ENCODE results near the gene CGN. TPM values are rescaled to one million over a fixed set of nuclear protein-coding genes. Genes with fewer than 3 reads are reported as not detected.

The CGN gene
- total RNA-seq, 1 donor from 2014 or later: not detected

DNA sequence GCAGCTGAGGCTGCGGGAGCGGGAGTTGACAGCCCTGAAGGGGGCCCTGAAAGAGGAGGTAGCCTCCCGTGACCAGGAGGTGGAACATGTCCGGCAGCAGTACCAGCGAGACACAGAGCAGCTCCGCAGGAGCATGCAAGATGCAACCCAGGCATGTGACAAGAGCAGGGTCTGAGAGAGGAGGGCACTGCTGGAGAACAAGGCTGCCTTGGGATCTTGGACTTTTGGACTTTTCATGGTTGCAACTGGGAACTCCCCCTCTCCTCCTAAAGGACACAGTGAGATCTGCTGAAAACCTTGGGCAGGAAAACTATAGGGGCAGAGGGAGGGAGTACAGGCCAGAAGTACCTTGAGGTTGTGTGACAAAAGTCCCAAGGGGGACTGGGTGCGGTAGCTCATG lies 13.5 kb downstream of the CGN start:
- no peak for DNase-seq (ENCODE audit: low read depth)

- no peak for DNase-seq (ENCODE audit: low read depth)
Measured at GRCh38 chr1:151526735-151527525, 15.7 kb downstream of the CGN start.

DNA sequence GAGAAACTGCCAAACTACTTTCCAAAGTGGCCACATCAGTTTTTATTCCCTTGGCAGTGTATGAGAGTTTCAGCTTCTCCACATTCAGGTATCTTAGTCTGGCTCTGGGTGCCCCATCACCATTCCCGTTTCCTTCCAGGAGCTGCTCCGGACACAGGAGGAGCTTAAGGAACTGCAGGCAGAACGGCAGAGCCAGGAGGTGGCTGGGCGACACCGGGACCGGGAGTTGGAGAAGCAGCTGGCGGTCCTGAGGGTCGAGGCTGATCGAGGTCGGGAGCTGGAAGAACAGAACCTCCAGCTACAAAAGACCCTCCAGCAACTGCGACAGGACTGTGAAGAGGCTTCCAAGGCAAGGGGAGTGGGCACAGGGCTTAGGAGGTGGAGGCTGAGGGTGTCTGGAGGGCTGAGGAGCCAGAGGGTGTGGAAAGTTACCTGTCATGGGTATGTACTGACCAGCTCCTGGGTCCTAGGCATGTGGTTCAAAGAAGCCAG lies 18.1 kb downstream of the CGN start:
- no peak for DNase-seq (ENCODE audit: low read depth)

DNA sequence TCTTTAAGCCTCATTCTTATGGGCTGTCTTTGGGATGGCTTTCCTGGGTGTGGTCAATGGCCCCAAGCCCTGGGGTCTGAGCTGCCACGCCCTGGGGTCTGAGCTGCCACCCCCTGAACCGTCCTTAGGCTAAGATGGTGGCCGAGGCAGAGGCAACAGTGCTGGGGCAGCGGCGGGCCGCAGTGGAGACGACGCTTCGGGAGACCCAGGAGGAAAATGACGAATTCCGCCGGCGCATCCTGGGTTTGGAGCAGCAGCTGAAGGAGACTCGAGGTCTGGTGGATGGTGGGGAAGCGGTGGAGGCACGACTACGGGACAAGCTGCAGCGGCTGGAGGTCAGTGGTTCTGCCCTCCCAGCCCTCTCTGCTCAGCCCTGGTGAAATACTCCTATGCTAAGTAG lies 18.6 kb downstream of the CGN start:
- DNase-seq (ENCODE audit: low read depth): no peak

GRCh38 chr1:151530461-151530860 lies 19.3 kb downstream of the CGN start:
- no peak for DNase-seq (ENCODE audit: low read depth)

GRCh38 chr1:151533870-151534269 lies 22.7 kb downstream of the CGN start:
- DNase-seq (ENCODE audit: low read depth): no peak

GRCh38 chr1:151534662-151535278 lies 23.6 kb downstream of the CGN start:
- peak; percentile 79 for DNase-seq (ENCODE audit: low read depth)

GRCh38 chr1:151535326-151536271 lies 24.4 kb downstream of the CGN start:
- DNase-seq (ENCODE audit: low read depth): no peak

- no peak for DNase-seq (ENCODE audit: low read depth)
Measured at GRCh38 chr1:151536499-151536898, 25.3 kb downstream of the CGN start.

GRCh38 chr1:151537112-151537511 lies 25.9 kb downstream of the CGN start:
- peak; percentile 77 for DNase-seq (ENCODE audit: low read depth)

- DNase-seq (ENCODE audit: low read depth): peak; percentile 98
Measured at GRCh38 chr1:151539321-151540020, 28.3 kb downstream of the CGN start.

GRCh38 chr1:151540021-151540981 lies 29.1 kb downstream of the CGN start, which contains the start of gene TUFT1:
TSS of gene TUFT1 (plus strand) at chr1:151540309. CDS start at chr1:151540367, 58 bp downstream.
- peak; percentile 94 for DNase-seq (ENCODE audit: low read depth)

DNA sequence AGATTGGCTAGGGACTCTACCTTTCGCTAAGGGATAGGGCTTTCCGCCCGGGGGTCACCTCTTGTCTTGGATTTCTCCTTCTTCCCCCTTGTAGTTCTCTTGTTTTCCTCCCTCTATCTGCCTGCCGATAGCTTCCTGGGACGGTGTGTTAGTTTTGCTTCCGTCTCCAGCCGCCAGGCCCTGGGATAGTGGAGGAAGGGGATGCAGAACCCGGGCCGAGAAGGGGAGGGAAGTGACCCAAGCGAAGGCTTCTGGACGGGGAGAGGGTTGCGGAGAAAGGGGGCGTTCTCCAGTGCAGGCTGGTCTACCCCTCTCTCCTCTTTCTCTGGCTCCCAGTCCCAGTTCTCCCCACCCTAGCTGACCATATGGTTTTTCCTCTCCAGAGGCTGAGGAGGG lies 29.8 kb downstream of the CGN start:
- DNase-seq (ENCODE audit: low read depth): peak; percentile 31

DNA sequence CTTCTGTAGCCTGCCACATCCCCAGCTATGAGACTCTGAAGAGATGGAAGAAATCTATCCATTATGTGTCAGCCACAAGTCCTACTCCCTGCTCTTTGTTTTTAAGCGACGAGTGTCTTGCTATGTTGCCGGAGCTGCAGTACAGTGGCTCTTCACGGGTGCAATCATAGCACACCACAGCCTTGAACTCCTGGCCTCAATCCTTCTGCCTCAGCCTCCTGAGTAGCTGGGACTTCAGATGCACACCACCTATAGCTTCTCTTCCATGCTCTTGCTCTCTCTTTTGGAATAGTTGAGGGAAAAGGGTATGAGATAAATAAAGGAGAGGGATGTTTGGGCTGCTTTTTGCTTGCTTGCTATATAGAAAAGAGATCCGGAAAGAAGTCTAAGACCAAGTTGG lies 30.6 kb downstream of the CGN start:
- DNase-seq (ENCODE audit: low read depth): no peak

- DNase-seq (ENCODE audit: low read depth): peak; percentile 69
Measured at GRCh38 chr1:151542710-151543129, 31.5 kb downstream of the CGN start.

DNA sequence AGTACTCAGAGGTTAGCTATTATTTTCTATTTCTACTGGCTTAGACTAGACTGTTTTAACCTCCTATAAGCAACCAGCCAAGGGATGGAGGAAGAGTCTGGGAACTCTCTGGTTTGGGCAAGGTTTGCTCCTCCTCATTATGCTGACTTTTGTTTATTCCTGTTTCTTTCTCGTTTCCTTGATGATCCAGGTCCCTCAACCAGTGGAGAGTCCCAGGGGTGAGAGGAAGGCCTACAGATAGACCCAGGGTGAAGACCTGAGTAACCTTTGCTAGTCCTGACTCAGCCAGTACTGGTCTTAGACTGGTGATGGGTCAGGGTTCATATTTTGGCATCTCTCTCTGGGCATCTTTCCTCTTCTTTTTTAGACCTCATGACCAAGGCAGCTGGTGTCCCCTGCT lies 34.4 kb downstream of the CGN start:
- DNase-seq (ENCODE audit: low read depth): no peak

GRCh38 chr1:151546011-151546925 lies 35.1 kb downstream of the CGN start:
- no peak for DNase-seq (ENCODE audit: low read depth)

- DNase-seq (ENCODE audit: low read depth): peak; percentile 85
Measured at GRCh38 chr1:151547119-151547899, 36.1 kb downstream of the CGN start.

Measured in myocyte (in vitro differentiated cells).